IMR-90 (cell line): ENCODE data around the gene SV2B.

Source experiments
- BHLHE40 ChIP-seq: fragments of 150-350 bp; IDR thresholded peaks from 2 replicates; pipeline ENCODE4 v1.6.1; 2016; ENCODE audit warnings: mild to moderate bottlenecking, low read depth, low read length
- CEBPB ChIP-seq: IDR thresholded peaks from 2 replicates; pipeline ENCODE4 v1.6.1; 2012; ENCODE audit warnings: low read depth, low read length, improper control_type of control experiment
- CHD1 ChIP-seq: IDR thresholded peaks from 2 replicates; pipeline ENCODE4 v1.6.1; 2012; ENCODE audit warnings: low read depth, low read length, improper control_type of control experiment
- FOS ChIP-seq: fragments of 150-350 bp; IDR thresholded peaks from 2 replicates; pipeline ENCODE4 v1.6.1; 2016; ENCODE audit warnings: low read depth, low read length
- MAFK ChIP-seq: IDR thresholded peaks from 2 replicates; pipeline ENCODE4 v1.6.1; 2012; ENCODE audit warnings: low read depth, low read length, improper control_type of control experiment
- NFE2L2 ChIP-seq: fragments of 150-350 bp; IDR thresholded peaks from 2 replicates; pipeline ENCODE4 v1.6.1; 2016; ENCODE audit warnings: low read depth, mild to moderate bottlenecking, low read length
- POLR2A ChIP-seq: IDR thresholded peaks from 2 replicates; pipeline ENCODE4 v1.6.1; 2012; ENCODE audit warnings: mild to moderate bottlenecking, low read depth, low read length
- RAD21 ChIP-seq: IDR thresholded peaks from 2 replicates; pipeline ENCODE4 v1.6.1; 2012; ENCODE audit warnings: low read length, improper control_type of control experiment
- RCOR1 ChIP-seq: IDR thresholded peaks from 2 replicates; pipeline ENCODE4 v1.6.1; 2012; ENCODE audit warnings: mild to moderate bottlenecking, low read length, improper control_type of control experiment; ENCODE audit not compliant: insufficient replicate concordance
- RFX5 ChIP-seq: IDR thresholded peaks from 2 replicates; pipeline ENCODE4 v1.8.0; 2012; ENCODE audit warnings: low read depth, mild to moderate bottlenecking, low read length, moderate library complexity
- SMC3 ChIP-seq: fragments of 150-350 bp; IDR thresholded peaks from 2 replicates; pipeline ENCODE4 v1.6.1; 2016; ENCODE audit warnings: low read depth, mild to moderate bottlenecking, antibody characterized with exemption, low read length, moderate library complexity
- TF ChIP-seq, protein P1 (sequence below): conservative IDR thresholded peaks from 2 replicates; pipeline ENCODE4 v1.5.1; 2012; ENCODE audit warnings: mild to moderate bottlenecking, low read depth, low read length, improper control_type of control experiment
- TF ChIP-seq, protein P2 (sequence below): fragments of 150-350 bp; IDR thresholded peaks from 2 replicates; pipeline ENCODE4 v1.6.1; 2017; ENCODE audit warnings: mild to moderate bottlenecking, antibody characterized with exemption, low read length, low read depth
- TF ChIP-seq, protein P3 (sequence below): fragments of 150-350 bp; IDR thresholded peaks from 2 replicates; pipeline ENCODE4 v1.6.1; 2016; ENCODE audit warnings: low read depth, mild to moderate bottlenecking, low read length, moderate library complexity, borderline replicate concordance

DNA sequence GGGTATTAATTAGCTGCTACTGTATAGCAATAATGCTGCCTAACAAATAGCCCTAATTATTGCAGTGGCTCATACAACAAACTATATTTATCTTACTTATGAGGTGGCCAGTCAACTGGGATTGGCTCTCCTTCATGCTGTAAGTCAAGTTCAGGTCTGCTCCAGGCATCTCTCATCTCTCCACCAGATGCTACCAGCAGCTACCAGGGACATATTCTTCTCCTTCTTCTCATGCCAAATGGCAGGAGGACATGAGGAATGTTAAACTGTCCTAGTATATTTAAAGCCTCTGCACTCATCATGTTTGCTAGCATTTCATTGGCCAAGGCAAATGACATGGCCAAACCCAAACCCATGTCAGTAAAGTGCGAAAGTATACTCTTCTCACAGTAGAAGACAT is 17.3 kb downstream of the SV2B start:
- TF ChIP-seq, protein P1, sequence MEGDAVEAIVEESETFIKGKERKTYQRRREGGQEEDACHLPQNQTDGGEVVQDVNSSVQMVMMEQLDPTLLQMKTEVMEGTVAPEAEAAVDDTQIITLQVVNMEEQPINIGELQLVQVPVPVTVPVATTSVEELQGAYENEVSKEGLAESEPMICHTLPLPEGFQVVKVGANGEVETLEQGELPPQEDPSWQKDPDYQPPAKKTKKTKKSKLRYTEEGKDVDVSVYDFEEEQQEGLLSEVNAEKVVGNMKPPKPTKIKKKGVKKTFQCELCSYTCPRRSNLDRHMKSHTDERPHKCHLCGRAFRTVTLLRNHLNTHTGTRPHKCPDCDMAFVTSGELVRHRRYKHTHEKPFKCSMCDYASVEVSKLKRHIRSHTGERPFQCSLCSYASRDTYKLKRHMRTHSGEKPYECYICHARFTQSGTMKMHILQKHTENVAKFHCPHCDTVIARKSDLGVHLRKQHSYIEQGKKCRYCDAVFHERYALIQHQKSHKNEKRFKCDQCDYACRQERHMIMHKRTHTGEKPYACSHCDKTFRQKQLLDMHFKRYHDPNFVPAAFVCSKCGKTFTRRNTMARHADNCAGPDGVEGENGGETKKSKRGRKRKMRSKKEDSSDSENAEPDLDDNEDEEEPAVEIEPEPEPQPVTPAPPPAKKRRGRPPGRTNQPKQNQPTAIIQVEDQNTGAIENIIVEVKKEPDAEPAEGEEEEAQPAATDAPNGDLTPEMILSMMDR: no peak
- TF ChIP-seq RFX5: no peak
- no peak for TF ChIP-seq POLR2A
- no peak for TF ChIP-seq CHD1
- no peak for TF ChIP-seq CEBPB
- no peak for TF ChIP-seq FOS
- TF ChIP-seq, protein P2, sequence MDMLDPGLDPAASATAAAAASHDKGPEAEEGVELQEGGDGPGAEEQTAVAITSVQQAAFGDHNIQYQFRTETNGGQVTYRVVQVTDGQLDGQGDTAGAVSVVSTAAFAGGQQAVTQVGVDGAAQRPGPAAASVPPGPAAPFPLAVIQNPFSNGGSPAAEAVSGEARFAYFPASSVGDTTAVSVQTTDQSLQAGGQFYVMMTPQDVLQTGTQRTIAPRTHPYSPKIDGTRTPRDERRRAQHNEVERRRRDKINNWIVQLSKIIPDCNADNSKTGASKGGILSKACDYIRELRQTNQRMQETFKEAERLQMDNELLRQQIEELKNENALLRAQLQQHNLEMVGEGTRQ: no peak
- TF ChIP-seq SMC3: no peak
- TF ChIP-seq, protein P3, sequence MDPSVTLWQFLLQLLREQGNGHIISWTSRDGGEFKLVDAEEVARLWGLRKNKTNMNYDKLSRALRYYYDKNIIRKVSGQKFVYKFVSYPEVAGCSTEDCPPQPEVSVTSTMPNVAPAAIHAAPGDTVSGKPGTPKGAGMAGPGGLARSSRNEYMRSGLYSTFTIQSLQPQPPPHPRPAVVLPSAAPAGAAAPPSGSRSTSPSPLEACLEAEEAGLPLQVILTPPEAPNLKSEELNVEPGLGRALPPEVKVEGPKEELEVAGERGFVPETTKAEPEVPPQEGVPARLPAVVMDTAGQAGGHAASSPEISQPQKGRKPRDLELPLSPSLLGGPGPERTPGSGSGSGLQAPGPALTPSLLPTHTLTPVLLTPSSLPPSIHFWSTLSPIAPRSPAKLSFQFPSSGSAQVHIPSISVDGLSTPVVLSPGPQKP: no peak
- TF ChIP-seq MAFK: no peak
- TF ChIP-seq NFE2L2: no peak
- TF ChIP-seq BHLHE40: no peak
- TF ChIP-seq RAD21: no peak
- TF ChIP-seq RCOR1: no peak
